ENCODE data around the gene LMNTD2. TPM values are rescaled to one million over a fixed set of nuclear protein-coding genes. Genes with fewer than 3 reads are reported as not detected.
A peak's percentile ranks its signal among the peaks of the same experiment; 100 is the strongest.

Gene LMNTD2
- total RNA-seq, 1 donor from 2014 or later: 16.6 TPM

- DNase-seq (ENCODE audit: low spot score in 2 of 2, unreplicated experiment in 2 of 2): no peak
- H3K4me1 Mint-ChIP-seq: no peaks in the 10 kb centered on the region
- no peaks in the 10 kb centered on the region for H3K27me3 Mint-ChIP-seq (ENCODE audit: low read depth)
- no peak overlapping the region for H3K4me3 Mint-ChIP-seq
- peaks cover 31% of the 10 kb centered on the region for H3K36me3 Mint-ChIP-seq
- no peak for TF ChIP-seq CTCF (IDR thresholded peaks at IDR 0.05; ENCODE audit: unreplicated experiment)
- peaks cover 12% of the 10 kb centered on the region for H3K9me3 Mint-ChIP-seq
- H3K27ac Mint-ChIP-seq: no peak overlapping the region
Measured at GRCh38 chr11:515131-515530, 45.4 kb downstream of the LMNTD2 start.

GRCh38 chr11:514606-515005 lies 45.9 kb downstream of the LMNTD2 start:
- Mint-ChIP-seq H3K36me3 (peaks cover 36% of the 10 kb centered on the region), H3K27ac (no peak overlapping the region), H3K4me1 (no peaks in the 10 kb centered on the region), H3K4me3 (no peak overlapping the region), H3K27me3 (ENCODE audit: low read depth) (no peaks in the 10 kb centered on the region), H3K9me3 (peaks cover 12% of the 10 kb centered on the region)
- TF ChIP-seq CTCF (IDR thresholded peaks at IDR 0.05; ENCODE audit: unreplicated experiment): no peak
- DNase-seq (ENCODE audit: low spot score in 2 of 2, unreplicated experiment in 2 of 2): no peak

- TF ChIP-seq CTCF (IDR thresholded peaks at IDR 0.05; ENCODE audit: unreplicated experiment): no peak
- no peak overlapping the region for H3K27ac Mint-ChIP-seq
- H3K4me1 Mint-ChIP-seq: peaks cover 2% of the 10 kb centered on the region
- DNase-seq (ENCODE audit: low spot score in 2 of 2, unreplicated experiment in 2 of 2): no peak
- H3K36me3 Mint-ChIP-seq: peaks cover 36% of the 10 kb centered on the region
- peaks cover 12% of the 10 kb centered on the region for H3K9me3 Mint-ChIP-seq
- no peak overlapping the region for H3K4me3 Mint-ChIP-seq
- H3K27me3 Mint-ChIP-seq (ENCODE audit: low read depth): no peaks in the 10 kb centered on the region
Measured at GRCh38 chr11:512761-513595, 47.6 kb downstream of the LMNTD2 start.

- Mint-ChIP-seq H3K4me3 (peak overlapping the region; percentile 46), H3K27me3 (ENCODE audit: low read depth) (no peaks in the 10 kb centered on the region), H3K27ac (no peak overlapping the region), H3K36me3 (peaks cover 19% of the 10 kb centered on the region), H3K4me1 (peaks cover 22% of the 10 kb centered on the region), H3K9me3 (no peaks in the 10 kb centered on the region)
- TF ChIP-seq CTCF (IDR thresholded peaks at IDR 0.05; ENCODE audit: unreplicated experiment): no peak
- no peak for DNase-seq (ENCODE audit: low spot score in 2 of 2, unreplicated experiment in 2 of 2)
Measured at GRCh38 chr11:508956-509355, 51.6 kb downstream of the LMNTD2 start.

- H3K4me1 Mint-ChIP-seq: peaks cover 22% of the 10 kb centered on the region
- H3K36me3 Mint-ChIP-seq: peaks cover 16% of the 10 kb centered on the region
- H3K9me3 Mint-ChIP-seq: no peaks in the 10 kb centered on the region
- DNase-seq (ENCODE audit: low spot score in 2 of 2, unreplicated experiment in 2 of 2): no peak
- peak overlapping the region; percentile 96 for H3K4me3 Mint-ChIP-seq
- no peak for TF ChIP-seq CTCF (IDR thresholded peaks at IDR 0.05; ENCODE audit: unreplicated experiment)
- peak overlapping the region; percentile 89 for H3K27ac Mint-ChIP-seq
- no peaks in the 10 kb centered on the region for H3K27me3 Mint-ChIP-seq (ENCODE audit: low read depth)
Measured at GRCh38 chr11:507727-508515, 52.6 kb downstream of the LMNTD2 start.
